HG03280 (cell line): ENCODE data around the gene FOXN1.

Experiments used
- ATAC-seq: cut with Tn5 transposase; IDR thresholded peaks from one replicate; pipeline ENCODE4 v1.9.1; 2021; ENCODE audit warnings: mild to moderate bottlenecking, moderate library complexity; ENCODE audit not compliant: unreplicated experiment

FOXN1 gene

GRCh38 chr17:28498652-28499363 lies 7.3 kb upstream of the FOXN1 start:
- ATAC-seq, result no peak

DNA sequence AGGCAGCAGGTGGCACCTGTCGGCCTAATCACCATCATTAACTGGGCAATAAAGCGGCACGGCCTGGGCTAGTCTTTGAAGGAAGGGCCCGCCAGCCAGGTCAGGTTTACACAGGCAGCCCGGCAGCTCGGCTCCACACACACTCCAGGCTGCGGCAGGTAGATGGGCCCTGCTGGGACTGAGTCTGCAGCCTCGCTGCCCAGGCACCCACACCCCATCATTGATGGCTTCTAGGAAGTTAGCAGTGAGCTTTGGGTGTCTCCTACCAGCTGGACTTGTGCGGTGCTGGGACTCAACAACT lies 6.8 kb upstream of the FOXN1 start:
- no peak for ATAC-seq

GRCh38 chr17:28499684-28500357 lies 6.3 kb upstream of the FOXN1 start:
- no peak for ATAC-seq

DNA sequence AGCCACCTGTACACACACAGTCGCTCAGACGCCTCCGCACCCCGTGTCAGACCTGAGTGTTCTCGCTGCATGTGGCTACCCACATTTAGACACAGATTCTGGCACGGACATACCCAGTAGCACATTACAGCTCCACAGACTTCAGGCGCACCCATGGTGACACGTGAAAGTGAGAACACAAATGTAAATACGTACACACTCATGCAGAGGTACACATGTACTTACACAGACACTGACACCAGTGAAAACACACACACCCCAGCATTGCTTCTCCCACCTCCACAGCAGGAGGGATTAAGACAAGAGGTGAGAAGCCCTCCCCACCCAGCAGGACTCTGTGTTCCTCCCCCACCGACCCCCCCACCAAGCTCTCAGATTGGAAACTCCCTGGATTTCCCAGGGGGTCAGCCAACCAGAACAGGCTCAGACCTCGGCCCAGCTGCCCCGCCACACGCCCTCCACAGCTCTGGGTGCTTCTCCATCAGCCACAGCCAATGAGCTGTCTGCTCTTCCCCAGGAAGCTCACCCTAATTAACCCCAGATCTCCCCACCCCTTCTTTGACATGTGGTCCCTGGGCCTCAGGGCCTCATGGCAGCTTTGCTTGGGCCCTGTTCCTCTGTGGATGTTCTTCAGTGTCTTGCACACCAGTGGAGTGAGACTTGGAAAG lies 5.3 kb upstream of the FOXN1 start:
- peak; percentile 49 for ATAC-seq

GRCh38 chr17:28501421-28502284 lies 4.5 kb upstream of the FOXN1 start:
- ATAC-seq, result no peak

DNA sequence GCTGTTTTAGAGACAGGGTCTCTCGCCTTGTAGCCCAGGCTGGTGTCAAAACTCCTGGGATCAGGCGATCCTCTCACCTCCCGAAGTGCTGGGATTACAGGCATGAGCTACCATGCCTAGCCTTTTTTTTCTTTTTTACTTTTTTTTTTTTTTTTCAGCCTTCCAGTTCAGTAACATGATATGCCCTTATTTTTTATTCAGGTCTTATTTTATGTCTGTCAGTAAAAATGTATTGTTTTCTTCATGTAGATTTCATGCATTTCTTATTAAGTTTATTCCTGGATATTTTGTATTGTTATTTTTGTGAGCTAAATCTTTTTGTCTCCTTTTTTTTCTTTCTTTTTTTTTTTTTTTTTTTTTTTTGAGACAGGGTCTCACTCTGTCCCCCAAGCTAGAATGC lies 2.7 kb upstream of the FOXN1 start:
- ATAC-seq, result no peak

DNA sequence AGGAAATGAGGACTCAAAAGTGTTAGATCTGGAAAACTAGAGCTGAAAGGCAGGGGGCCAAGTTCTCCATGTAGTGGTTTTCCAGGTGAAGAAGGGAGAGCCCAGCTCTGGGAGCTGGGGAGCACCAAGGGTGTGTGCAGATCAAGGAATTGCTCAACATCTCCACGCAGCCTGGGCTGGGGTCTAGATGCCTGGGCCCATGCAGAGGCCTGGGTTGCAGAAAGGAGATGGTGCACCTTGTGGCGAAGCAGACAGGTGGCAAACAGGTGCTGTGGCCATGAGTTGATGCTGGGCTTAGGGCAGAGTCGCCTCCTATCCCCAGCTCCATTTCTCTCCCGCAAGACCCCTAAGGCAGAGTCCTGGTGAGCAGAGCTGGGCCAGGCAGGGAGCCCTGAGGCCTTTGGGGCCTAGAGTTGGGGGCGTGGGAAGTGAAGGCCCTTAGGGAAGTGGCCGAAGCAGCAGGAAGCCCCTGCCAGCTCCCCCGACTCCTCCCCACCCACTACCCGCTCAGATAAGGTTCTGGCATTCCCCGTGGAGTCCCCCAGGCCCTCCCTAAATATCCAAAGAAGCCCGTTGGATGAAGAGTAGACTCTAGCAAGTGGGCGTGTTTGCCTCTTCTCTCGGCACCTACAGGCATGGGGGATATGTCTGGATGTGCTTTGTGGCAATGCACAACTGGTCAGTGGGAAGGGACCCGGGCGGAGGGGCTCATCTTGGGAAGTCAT lies 777 bp downstream of the FOXN1 start:
- ATAC-seq, result no peak

GRCh38 chr17:28507567-28508203 lies 1.5 kb downstream of the FOXN1 start:
- ATAC-seq, result no peak

DNA sequence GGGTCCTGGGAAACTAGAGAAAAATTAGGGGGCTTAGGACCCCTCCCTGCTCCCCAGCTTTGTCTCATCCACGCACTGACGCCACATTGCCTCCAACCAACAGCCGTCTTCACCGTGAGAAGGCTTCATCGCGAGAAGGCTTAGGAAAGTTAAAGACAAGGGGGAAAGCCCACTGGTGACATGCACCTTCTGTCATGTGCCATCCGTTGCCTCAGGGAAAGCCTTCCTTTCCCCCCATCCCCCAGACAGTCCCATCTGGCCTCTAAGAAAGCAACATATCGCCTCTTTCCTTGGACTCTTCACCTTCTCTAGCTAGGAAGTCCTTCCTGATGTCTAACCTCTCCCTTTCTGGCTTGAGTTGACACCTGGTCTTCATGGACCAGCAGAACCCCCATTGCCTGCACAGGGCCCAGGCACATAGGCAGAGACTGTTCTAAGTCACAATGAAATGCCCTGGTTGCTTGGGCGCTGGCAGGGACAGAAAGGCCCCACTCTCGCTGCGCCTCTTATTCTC lies 2.1 kb downstream of the FOXN1 start:
- ATAC-seq, result no peak

- ATAC-seq, result no peak
Observed at GRCh38 chr17:28509789-28510188, 3.6 kb downstream of the FOXN1 start.

DNA sequence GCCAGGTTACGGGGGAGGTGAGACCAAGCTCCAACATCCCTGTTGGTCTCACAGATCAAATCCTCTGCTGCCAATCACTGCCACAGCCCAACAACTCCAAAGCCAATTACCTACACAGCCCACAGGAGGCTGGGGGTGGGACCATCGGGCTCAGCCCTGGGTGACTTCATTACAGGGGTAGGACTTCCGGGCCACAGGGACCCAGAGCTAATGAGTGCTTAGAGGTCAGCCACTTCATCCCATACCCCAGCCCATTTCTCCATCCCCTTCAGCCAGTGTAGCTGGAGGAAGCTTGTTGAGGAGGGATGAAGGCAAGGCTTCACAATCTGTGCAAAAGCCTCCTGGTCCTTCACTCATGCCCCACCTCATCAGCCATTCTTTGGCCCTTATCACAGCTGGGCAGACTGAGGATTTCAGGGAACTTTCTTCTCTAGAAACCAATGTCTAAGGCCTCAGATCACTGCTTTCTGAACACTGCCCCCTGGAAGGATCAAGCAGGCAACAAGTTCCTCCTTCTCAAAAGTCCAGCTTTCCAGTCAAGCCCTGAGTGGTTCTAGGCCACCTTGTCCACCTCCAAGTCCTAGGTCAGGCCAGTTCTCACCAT lies 5.8 kb downstream of the FOXN1 start:
- ATAC-seq, result no peak

DNA sequence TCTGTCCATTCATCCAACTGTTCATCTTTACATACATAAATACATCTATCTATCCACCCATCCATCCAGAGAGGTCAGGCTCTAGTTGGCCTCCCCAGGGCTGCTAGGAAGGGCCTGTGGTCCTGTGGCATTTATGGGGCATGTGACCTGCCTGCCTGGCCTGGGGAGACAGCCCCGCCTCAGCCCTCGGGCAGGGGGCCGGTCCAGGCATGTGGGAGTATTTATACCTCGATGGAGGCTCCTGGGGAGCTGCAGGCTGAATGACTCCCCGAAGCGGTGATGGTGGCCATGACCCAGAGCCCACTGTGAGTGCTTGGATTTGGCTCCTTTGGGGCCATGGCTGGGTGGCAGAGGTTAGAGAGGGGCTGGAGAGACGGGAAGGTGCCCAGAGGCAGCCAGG lies 7.3 kb downstream of the FOXN1 start:
- no peak for ATAC-seq

- no peak for ATAC-seq
Observed at GRCh38 chr17:28514561-28515002, 8.4 kb downstream of the FOXN1 start.

DNA sequence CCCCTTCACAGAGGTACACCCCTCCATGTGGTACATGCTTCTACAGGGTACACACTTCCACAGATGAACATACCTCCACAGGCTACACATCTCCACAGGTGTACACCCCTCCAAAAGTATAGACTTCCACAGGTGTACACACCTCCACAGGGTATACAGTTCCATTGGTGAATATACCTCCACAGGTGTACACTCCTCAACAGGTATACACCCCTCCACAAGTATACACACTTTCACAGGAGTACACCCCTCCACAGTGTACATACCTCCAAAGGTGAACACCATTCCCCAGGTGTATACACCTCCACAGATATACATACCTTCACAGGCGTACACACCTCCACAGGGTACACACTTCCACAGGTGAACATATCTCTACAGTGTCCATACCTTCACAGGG lies 9.4 kb downstream of the FOXN1 start:
- no peak for ATAC-seq

GRCh38 chr17:28518132-28518531 lies 12.0 kb downstream of the FOXN1 start:
- ATAC-seq, result no peak

GRCh38 chr17:28518578-28518977 lies 12.4 kb downstream of the FOXN1 start:
- no peak for ATAC-seq

GRCh38 chr17:28519236-28519635 lies 13.1 kb downstream of the FOXN1 start:
- ATAC-seq, result no peak

DNA sequence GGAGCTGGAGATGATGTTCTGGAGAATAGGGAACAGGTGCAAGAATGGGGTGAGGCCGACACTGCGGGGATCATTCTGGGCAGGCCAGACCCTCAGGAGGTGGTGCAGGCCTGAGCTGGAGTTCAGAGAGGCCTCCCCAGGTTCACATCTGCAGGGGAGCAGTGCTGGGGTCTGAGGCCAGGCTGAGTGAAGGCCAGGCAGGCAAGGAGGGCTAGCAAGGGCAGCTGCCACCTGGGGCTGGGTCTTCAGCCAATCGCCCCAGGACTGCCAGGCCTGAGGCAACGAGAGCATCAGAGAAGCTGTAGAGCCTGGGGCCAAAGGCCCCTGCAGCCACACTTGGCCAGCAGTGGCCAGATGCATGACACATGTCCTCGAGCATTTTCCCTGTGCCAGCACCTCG lies 14.5 kb downstream of the FOXN1 start:
- no peak for ATAC-seq

GRCh38 chr17:28521311-28522085 lies 15.3 kb downstream of the FOXN1 start:
- ATAC-seq, result no peak
